H9 (cell line): ENCODE results near the gene EIF4H. TPM values are rescaled to one million over a fixed set of nuclear protein-coding genes. Genes with fewer than 3 reads are reported as not detected.
A peak's percentile ranks its signal among the peaks of the same experiment; 100 is the strongest.
"Not testable (repeated sequence)": the region's sequence is repeated elsewhere in the genome, so short reads cannot be mapped to it uniquely, and the experiment has no call there.

Experiments
- DNase-seq: peaks from one replicate; pipeline ENCODE4 v3.0.0-alpha.2; 2017
- H2AFZ ChIP-seq: one replicate; pipeline ENCODE4 v1.6.1; 2013; ENCODE audit warnings: mild to moderate bottlenecking, low read length, control low read depth, moderate library complexity
- H2AK5ac ChIP-seq: 2 replicates; pipeline ENCODE4 v1.6.1; 2013; ENCODE audit warnings: low read length, control low read depth, mixed read lengths; ENCODE audit not compliant: insufficient read length
- H2BK120ac ChIP-seq: one replicate; pipeline ENCODE4 v1.6.1; 2013; ENCODE audit warnings: low read depth, mild to moderate bottlenecking, low read length, control low read depth, inconsistent platforms; ENCODE audit not compliant: poor library complexity, severe bottlenecking
- H2BK12ac ChIP-seq: 2 replicates; pipeline ENCODE4 v1.6.1; 2013; ENCODE audit warnings: low read length, control low read depth, mixed read lengths, low read depth; ENCODE audit not compliant: insufficient read length
- H2BK15ac ChIP-seq: 2 replicates; pipeline ENCODE4 v1.6.1; 2013; ENCODE audit warnings: low read depth, low read length, control low read depth
- H2BK20ac ChIP-seq: one replicate; pipeline ENCODE4 v1.6.1; 2013; ENCODE audit warnings: low read depth, mild to moderate bottlenecking, low read length, control low read depth, inconsistent platforms; ENCODE audit not compliant: poor library complexity, severe bottlenecking
- H2BK5ac ChIP-seq: 2 replicates; pipeline ENCODE4 v1.6.1; 2013; ENCODE audit warnings: low read length, control low read depth, mixed read lengths; ENCODE audit not compliant: insufficient read length
- H3K14ac ChIP-seq: 2 replicates; pipeline ENCODE4 v1.6.1; 2013; ENCODE audit warnings: low read length, control low read depth; ENCODE audit not compliant: insufficient read depth
- H3K18ac ChIP-seq: 2 replicates; pipeline ENCODE4 v1.6.1; 2013; ENCODE audit warnings: low read depth, mild to moderate bottlenecking, mixed read lengths, low read length, control low read depth; ENCODE audit not compliant: insufficient read length
- H3K23ac ChIP-seq: 2 replicates; pipeline ENCODE4 v1.6.1; 2013; ENCODE audit warnings: low read length, control low read depth, mixed read lengths, low read depth; ENCODE audit not compliant: insufficient read length
- H3K23me2 ChIP-seq: 2 replicates; pipeline ENCODE4 v1.6.1; 2013; ENCODE audit warnings: low read depth, mild to moderate bottlenecking, mixed read lengths, low read length, control low read depth; ENCODE audit not compliant: insufficient read length, poor library complexity, severe bottlenecking
- H3K27ac ChIP-seq: 2 replicates; pipeline ENCODE4 v1.5.1; 2013; ENCODE audit warnings: low read length, control low read depth, mixed read lengths, low read depth; ENCODE audit not compliant: insufficient read length
- H3K27me3 ChIP-seq: 2 replicates; pipeline ENCODE4 v1.6.1; 2013; ENCODE audit warnings: low read length, control low read depth, inconsistent platforms; ENCODE audit not compliant: insufficient read depth
- H3K4ac ChIP-seq: 2 replicates; pipeline ENCODE4 v1.6.1; 2013; ENCODE audit warnings: low read depth, mild to moderate bottlenecking, control low read depth, inconsistent platforms, low read length, moderate library complexity
- H3K4me1 ChIP-seq: 2 replicates; pipeline ENCODE4 v1.6.1; 2013; ENCODE audit warnings: low read length, control low read depth, inconsistent platforms; ENCODE audit not compliant: insufficient read depth
- H3K4me2 ChIP-seq: 2 replicates; pipeline ENCODE4 v1.6.1; 2013; ENCODE audit warnings: low read length, control low read depth, mixed read lengths; ENCODE audit not compliant: insufficient read length, insufficient read depth
- H3K56ac ChIP-seq: 2 replicates; pipeline ENCODE4 v1.6.1; 2013; ENCODE audit warnings: low read depth, mild to moderate bottlenecking, mixed read lengths, low read length, control low read depth; ENCODE audit not compliant: insufficient read length
- H3K79me1 ChIP-seq: 2 replicates; pipeline ENCODE4 v1.6.1; 2013; ENCODE audit warnings: low read depth, mild to moderate bottlenecking, moderate library complexity, low read length, control low read depth, inconsistent platforms; ENCODE audit not compliant: insufficient read depth, poor library complexity, severe bottlenecking
- H3K79me2 ChIP-seq: 2 replicates; pipeline ENCODE4 v1.6.1; 2013; ENCODE audit warnings: low read length, control low read depth, inconsistent platforms; ENCODE audit not compliant: insufficient read depth
- H3K9ac ChIP-seq: 2 replicates; pipeline ENCODE4 v1.6.1; 2013; ENCODE audit warnings: low read length, control low read depth, mixed read lengths; ENCODE audit not compliant: insufficient read length; ENCODE audit errors: extremely low read depth
- H3K9me3 ChIP-seq: one replicate; pipeline ENCODE4 v1.6.1; 2013; ENCODE audit warnings: low read depth, low read length, inconsistent platforms; ENCODE audit not compliant: control insufficient read depth
- H3T11ph ChIP-seq: one replicate; pipeline ENCODE4 v1.6.1; 2013; ENCODE audit warnings: mild to moderate bottlenecking, low read length, control low read depth, inconsistent platforms
- H4K20me1 ChIP-seq: one replicate; pipeline ENCODE4 v1.6.1; 2013; ENCODE audit not compliant: control insufficient read depth, insufficient read length, insufficient read depth
- H4K5ac ChIP-seq: 2 replicates; pipeline ENCODE4 v1.6.1; 2013; ENCODE audit warnings: low read depth, mild to moderate bottlenecking, mixed read lengths, low read length, control low read depth; ENCODE audit not compliant: insufficient read length
- H4K8ac ChIP-seq: replicated peaks from 2 replicates; pipeline ENCODE4 v1.6.1; 2013; ENCODE audit warnings: low read length, control low read depth, mixed read lengths, low read depth; ENCODE audit not compliant: insufficient read length
- H4K91ac ChIP-seq: 2 replicates; pipeline ENCODE4 v1.6.1; 2013; ENCODE audit warnings: low read depth, mild to moderate bottlenecking, moderate library complexity, mixed read lengths, low read length, control low read depth; ENCODE audit not compliant: insufficient read length
- H3K27ac Mint-ChIP-seq, 3 experiments: 2 replicates in 2 of 3; 3 replicates in 1 of 3; pipeline ENCODE4 v1.8.0; 2020 to 2021; ENCODE audit warnings: mixed read lengths in 3 of 3, mild to moderate bottlenecking in 1 of 3, moderate library complexity in 1 of 3
- H3K27me3 Mint-ChIP-seq: 2 replicates; pipeline ENCODE4 v1.8.0; 2021; ENCODE audit warnings: low read depth, mild to moderate bottlenecking, moderate library complexity, mixed read lengths
- H3K36me3 Mint-ChIP-seq, 3 experiments: 2 replicates in 2 of 3; 3 replicates in 1 of 3; pipeline ENCODE4 v1.8.0; 2020 to 2021; ENCODE audit warnings: low read depth in 3 of 3, mixed read lengths in 3 of 3; ENCODE audit not compliant: insufficient read depth in 1 of 3
- H3K4me1 Mint-ChIP-seq, 2 experiments: 2 replicates each; pipeline ENCODE4 v1.8.0; 2020; ENCODE audit warnings: mixed read lengths in 2 of 2
- H3K4me3 Mint-ChIP-seq, 2 experiments: 2 replicates in 1 of 2; 3 replicates in 1 of 2; pipeline ENCODE4 v1.8.0; 2020 to 2021; ENCODE audit warnings: mild to moderate bottlenecking in 2 of 2, mixed read lengths in 2 of 2, moderate library complexity in 1 of 2
- H3K9me3 Mint-ChIP-seq, 2 experiments: 2 replicates in 1 of 2; 3 replicates in 1 of 2; pipeline ENCODE4 v1.8.0; 2020; ENCODE audit warnings: mild to moderate bottlenecking in 2 of 2, mixed read lengths in 2 of 2, moderate library complexity in 1 of 2
- WGBS: extraction: QIAGEN DNeasy Blood & Tissue Kit; methylation state at CpG from one replicate; pipeline ENCODE4 v1.1.7; 2013; ENCODE audit warnings: missing lambda C conversion rate, low lambda C conversion rate, mixed read lengths; ENCODE audit not compliant: insufficient read length; ENCODE audit errors: extremely low coverage; 5-methylcytosine and 5-hydroxymethylcytosine counted together
- total RNA-seq: library from RNA; stranded (reverse); gene quantifications from 2 replicates; pipeline ENCODE4 v1.2.1, GENCODE V29; 2021
- TF ChIP-seq, protein P1 (sequence below): fragments of 200-600 bp; sonication (generic); conservative IDR thresholded peaks from 3 replicates; pipeline ENCODE4 v1.8.0; 2021; ENCODE audit warnings: antibody characterized with exemption, mild to moderate bottlenecking

EIF4H gene
- total RNA-seq, 1 experiment from 2014 or later = 363 TPM

DNA sequence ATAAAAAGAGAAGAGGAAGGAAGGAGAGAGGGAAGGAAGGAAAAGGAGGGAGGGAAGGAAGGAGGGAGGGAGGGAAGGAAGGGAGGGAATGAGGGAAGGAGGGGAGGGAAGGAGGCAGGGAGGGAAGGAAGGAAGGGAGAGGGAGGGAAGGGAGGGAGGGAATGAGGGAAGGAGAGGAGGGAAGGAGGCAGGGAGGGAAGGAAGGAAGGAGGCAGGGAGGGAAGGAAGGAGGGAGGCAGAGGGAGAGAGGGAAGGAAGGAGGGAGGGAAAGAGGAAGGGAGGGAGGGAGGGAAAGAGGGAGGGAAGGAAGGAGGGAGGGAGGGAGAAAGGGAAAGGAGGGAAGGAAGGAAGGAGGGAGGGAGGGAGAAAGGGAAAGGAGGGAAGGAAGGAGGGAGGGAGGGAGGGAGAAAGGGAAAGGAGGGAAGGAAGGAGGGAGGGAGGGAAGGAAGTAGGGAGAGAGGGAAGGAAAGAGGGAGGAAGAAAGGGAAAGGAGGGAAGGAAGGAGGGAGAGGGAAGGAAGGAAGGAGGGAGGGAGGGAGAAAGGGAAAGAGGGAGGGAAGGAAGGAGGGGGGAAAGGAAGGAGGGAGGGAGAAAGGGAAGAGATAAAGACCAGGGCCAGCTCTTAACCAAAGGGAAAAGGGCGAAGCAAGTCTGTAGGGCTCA is 29.9 kb downstream of the EIF4H start:
- Histone ChIP-seq H4K8ac (no peak overlapping the region), H3K4me1 (no peaks in the 10 kb centered on the region), H3K18ac (peak overlapping the region; percentile 87), H3K4ac (no peak overlapping the region), H3T11ph (no peak overlapping the region), H3K23ac (no peak overlapping the region), H2BK5ac (no peak overlapping the region), H2BK120ac (no peak overlapping the region), H3K27me3 (no peaks in the 10 kb centered on the region), H3K56ac (peak overlapping the region; percentile 62), H3K79me2 (no peaks in the 10 kb centered on the region), H3K79me1 (no peaks in the 10 kb centered on the region), H3K23me2 (peaks cover 2% of the 10 kb centered on the region), H2BK12ac (no peak overlapping the region), H3K4me2 (no peak overlapping the region), H3K27ac (no peak overlapping the region), H3K9me3 (no peaks in the 10 kb centered on the region), H4K20me1 (peaks cover 3% of the 10 kb centered on the region), H4K5ac (peak overlapping the region; percentile 98), H2BK15ac (no peak overlapping the region), H4K91ac (peak overlapping the region; percentile 89), H3K9ac (no peak overlapping the region), H2BK20ac (no peak overlapping the region), H2AK5ac (no peak overlapping the region), H3K14ac (no peak overlapping the region), H2AFZ (no peak overlapping the region)
- Mint-ChIP-seq H3K27me3 (no peaks in the 10 kb centered on the region; the same call in none of the 2 replicates), H3K36me3 (0 out of 7 replicates have a peak, but pooled peaks cover 0 to 3% (median 0%) of the 10 kb centered on the region in 3 experiments), H3K4me1 (peaks cover 3 to 4% of the 10 kb centered on the region in 2 experiments), H3K27ac (no peak overlapping the region), H3K9me3 (no peaks in the 10 kb centered on the region), H3K4me3 (0 out of 5 replicates have a peak overlapping the region, but pooled peaks of 1 of the 2 experiments have one; percentile 17)
- no CpG with 5 or more reads among the region's 1 CpG for WGBS
- TF ChIP-seq, protein P1, sequence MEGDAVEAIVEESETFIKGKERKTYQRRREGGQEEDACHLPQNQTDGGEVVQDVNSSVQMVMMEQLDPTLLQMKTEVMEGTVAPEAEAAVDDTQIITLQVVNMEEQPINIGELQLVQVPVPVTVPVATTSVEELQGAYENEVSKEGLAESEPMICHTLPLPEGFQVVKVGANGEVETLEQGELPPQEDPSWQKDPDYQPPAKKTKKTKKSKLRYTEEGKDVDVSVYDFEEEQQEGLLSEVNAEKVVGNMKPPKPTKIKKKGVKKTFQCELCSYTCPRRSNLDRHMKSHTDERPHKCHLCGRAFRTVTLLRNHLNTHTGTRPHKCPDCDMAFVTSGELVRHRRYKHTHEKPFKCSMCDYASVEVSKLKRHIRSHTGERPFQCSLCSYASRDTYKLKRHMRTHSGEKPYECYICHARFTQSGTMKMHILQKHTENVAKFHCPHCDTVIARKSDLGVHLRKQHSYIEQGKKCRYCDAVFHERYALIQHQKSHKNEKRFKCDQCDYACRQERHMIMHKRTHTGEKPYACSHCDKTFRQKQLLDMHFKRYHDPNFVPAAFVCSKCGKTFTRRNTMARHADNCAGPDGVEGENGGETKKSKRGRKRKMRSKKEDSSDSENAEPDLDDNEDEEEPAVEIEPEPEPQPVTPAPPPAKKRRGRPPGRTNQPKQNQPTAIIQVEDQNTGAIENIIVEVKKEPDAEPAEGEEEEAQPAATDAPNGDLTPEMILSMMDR = no peak
- DNase-seq = no peak

DNA sequence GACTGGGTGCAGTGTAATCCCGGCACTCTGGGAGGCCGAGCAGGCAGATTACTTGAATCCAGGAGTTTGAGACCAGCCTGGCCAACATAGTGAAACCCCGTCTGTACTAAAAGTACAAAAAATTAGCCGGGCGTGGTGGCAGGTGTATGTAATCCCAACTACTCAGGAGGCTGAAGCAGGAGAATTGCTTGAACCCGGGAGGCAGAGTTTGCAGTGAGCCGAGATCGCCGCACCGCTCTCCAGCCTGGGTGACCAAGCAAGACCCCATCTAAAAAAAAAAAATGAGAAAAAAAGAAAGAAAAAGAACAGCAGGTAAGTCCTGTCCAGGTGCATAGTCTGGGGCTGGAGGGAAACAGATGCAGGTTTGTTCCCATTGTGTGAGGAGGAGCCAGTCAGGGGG is 31.9 kb downstream of the EIF4H start:
- not testable (repeated sequence) for H3K9me3 ChIP-seq, H3K4me2 ChIP-seq, H2BK120ac ChIP-seq, H3K9me3 Mint-ChIP-seq, H3K23ac ChIP-seq, DNase-seq, H2BK20ac ChIP-seq, H3K36me3 Mint-ChIP-seq, H4K8ac ChIP-seq, H3K14ac ChIP-seq, H3K27me3 ChIP-seq, H3K79me1 ChIP-seq, H3K56ac ChIP-seq, H2BK12ac ChIP-seq, H3T11ph ChIP-seq, H3K4me3 Mint-ChIP-seq, H2AFZ ChIP-seq, H3K23me2 ChIP-seq, H2BK15ac ChIP-seq, H3K4me1 ChIP-seq, H3K4ac ChIP-seq, H4K20me1 ChIP-seq, H3K9ac ChIP-seq, H3K4me1 Mint-ChIP-seq, H4K91ac ChIP-seq, H4K5ac ChIP-seq, H3K79me2 ChIP-seq, H3K27me3 Mint-ChIP-seq, H3K27ac ChIP-seq, H3K27ac Mint-ChIP-seq, H2AK5ac ChIP-seq, H2BK5ac ChIP-seq, H3K18ac ChIP-seq
- WGBS = no CpG with 5 or more reads among the region's 10 CpGs
